BJ (cell line): ENCODE data around the gene DNAJB2. TPM values are rescaled to one million over a fixed set of nuclear protein-coding genes. Genes with fewer than 3 reads are reported as not detected.
"Not testable (repeated sequence)": the region's sequence is repeated elsewhere in the genome, so short reads cannot be mapped to it uniquely, and the experiment has no call there.

Source experiments
- CTCF ChIA-PET: fragments of 350-600 bp; formaldehyde crosslinking; extraction: SDS; loops from one replicate; lab custom pipeline; 2021; ENCODE audit warnings: antibody characterized with exemption, inconsistent platforms; lab: Yijun Ruan, JAX
- POLR2A ChIA-PET: fragments of 300-600 bp; sonication (Branson Sonifier 250); formaldehyde crosslinking; extraction: SDS; loops from one replicate; lab custom pipeline; 2021; ENCODE audit warnings: antibody characterized with exemption; lab: Charles Lee
- DNase-seq: peaks from one replicate; pipeline ENCODE4 v3.0.0-alpha.2; 2011; ENCODE audit warnings: low read depth
- H3K27me3 ChIP-seq: 2 replicates; pipeline ENCODE4 v1.6.0; 2011; ENCODE audit warnings: low read length; ENCODE audit not compliant: control insufficient read depth, insufficient read depth
- H3K36me3 ChIP-seq: 2 replicates; pipeline ENCODE4 v1.5.1; 2011; ENCODE audit warnings: low read length; ENCODE audit not compliant: control insufficient read depth, insufficient read depth
- H3K4me3 ChIP-seq: 2 replicates; pipeline ENCODE4 v1.5.1; 2011; ENCODE audit warnings: low read depth, mild to moderate bottlenecking, control low read depth, low read length
- polyA plus RNA-seq: library from polyadenylated mRNA; depleted of rRNA; stranded (reverse); fragments of >200 nt; gene quantifications from 2 replicates; pipeline ENCODE4 v1.2.3, GENCODE V29; 2011
- TF ChIP-seq, protein P1 (sequence below): IDR thresholded peaks from 2 replicates; pipeline ENCODE4 v1.5.1; 2011; ENCODE audit warnings: low read depth, mild to moderate bottlenecking, control low read depth, inconsistent platforms, low read length, moderate library complexity; ENCODE audit not compliant: insufficient read depth

The DNAJB2 gene
- polyA plus RNA-seq, 1 experiment: 57.3 TPM

DNA sequence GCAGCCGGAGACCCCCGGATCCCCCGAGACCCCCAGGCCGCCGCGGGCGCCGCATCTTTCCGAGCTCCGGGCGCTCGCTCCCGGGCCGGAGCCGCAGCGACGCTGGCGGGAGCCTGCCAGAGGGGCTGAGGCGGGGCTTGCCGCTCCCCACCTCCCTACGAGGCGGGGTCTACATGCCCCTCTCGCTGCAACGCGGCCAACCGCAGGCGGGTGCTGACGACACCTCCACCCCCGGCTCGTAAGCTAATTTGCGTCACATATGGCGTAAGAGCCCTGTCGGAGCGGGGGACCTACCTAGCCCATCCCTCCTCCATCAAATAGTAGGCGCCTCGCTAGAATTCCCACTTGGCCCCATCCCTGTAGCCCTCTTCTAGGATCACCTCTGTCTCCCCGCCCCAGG, 30.1 kb downstream of the DNAJB2 start, which contains the start of gene PTPRN:
Gene PTPRN, minus strand, starts transcription at position 124 of the 400 bp plus-strand sequence. Its CDS starts 69 bp downstream, at position 55.
- POLR2A ChIA-PET: no interaction called here
- Histone ChIP-seq H3K36me3 (no peaks in the 10 kb centered on the region), H3K4me3 (peak within 1 kb of the TSS; percentile 32), H3K27me3 (peaks cover 11% of the 10 kb centered on the region)
- no peak for DNase-seq
- CTCF ChIA-PET: interaction anchor here (0.6 to 3.6 kb wide), 4 partner anchors 10 to 25 kb away, joined by 3 to 23 read pairs (median 7); no protein-coding TSS in a partner anchor
- TF ChIP-seq, protein P1, sequence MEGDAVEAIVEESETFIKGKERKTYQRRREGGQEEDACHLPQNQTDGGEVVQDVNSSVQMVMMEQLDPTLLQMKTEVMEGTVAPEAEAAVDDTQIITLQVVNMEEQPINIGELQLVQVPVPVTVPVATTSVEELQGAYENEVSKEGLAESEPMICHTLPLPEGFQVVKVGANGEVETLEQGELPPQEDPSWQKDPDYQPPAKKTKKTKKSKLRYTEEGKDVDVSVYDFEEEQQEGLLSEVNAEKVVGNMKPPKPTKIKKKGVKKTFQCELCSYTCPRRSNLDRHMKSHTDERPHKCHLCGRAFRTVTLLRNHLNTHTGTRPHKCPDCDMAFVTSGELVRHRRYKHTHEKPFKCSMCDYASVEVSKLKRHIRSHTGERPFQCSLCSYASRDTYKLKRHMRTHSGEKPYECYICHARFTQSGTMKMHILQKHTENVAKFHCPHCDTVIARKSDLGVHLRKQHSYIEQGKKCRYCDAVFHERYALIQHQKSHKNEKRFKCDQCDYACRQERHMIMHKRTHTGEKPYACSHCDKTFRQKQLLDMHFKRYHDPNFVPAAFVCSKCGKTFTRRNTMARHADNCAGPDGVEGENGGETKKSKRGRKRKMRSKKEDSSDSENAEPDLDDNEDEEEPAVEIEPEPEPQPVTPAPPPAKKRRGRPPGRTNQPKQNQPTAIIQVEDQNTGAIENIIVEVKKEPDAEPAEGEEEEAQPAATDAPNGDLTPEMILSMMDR: no peak

DNA sequence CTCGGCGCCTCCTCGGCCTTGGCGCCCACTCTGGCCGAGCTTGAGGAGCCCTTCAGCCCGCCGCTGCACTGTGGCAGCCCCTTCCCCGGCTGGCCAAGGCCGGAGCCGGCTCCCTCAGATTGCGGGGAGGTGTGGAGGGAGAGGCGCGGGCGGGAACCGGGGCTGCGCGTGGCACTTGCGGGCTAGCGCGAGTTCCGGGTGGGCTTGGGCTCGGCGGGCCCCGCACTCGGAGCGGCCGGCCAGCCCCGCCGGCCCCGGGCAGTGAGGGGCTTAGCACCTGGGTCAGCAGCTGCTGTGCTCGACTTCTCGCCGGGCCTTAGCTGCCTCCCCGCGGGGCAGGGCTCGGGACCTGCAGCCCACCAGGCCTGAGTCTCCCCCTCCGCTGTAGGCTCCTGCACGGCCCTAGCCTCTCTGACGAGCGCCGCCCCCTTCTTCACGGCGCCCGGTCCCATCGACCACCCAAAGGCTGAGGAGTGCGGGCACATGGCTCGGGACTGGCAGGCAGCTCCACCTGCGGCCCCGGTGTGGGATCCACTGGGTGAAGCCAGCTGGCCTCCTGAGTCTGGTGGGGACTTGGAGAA, 33.6 kb downstream of the DNAJB2 start:
- H3K4me3 ChIP-seq, H3K36me3 ChIP-seq, DNase-seq, POLR2A ChIA-PET: not testable (repeated sequence)
- H3K27me3 ChIP-seq: peaks cover 11% of the 10 kb centered on the region
- CTCF ChIA-PET: interaction anchor here (3.5 kb wide), 1 partner anchor 14 kb away, joined by 8 read pairs; no protein-coding TSS in a partner anchor

DNA sequence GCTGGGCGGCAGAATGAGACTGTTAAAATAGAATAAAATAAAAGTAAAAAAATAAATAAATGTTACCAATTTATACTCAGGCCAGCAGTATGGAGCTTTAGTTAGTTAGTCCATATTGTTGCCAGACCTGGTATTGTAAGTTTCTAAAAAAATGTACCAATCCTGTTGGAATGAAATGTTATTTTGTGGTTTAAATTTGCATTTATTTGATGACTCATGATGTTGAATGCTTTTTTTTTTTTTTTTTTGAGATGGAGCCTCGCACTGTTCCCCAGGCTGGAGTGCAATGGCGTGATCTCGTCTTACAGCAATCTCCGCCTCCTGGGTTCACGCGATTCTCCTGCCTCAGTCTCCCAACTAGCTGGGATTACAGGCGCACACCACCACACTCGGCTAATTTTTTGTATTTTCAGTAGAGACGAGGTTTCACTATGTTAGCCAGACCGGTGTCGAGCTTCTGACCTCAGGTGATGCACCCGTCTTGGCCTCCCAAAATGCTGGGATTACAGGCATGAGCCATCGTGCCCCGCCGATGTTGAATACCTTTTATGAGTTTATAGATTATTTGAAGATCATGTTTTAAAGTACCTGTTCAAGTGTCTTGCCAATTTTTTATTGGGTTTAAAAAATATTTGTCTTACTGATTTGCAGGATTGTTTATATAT, 35.8 kb downstream of the DNAJB2 start:
- H3K36me3 ChIP-seq: no peaks in the 10 kb centered on the region
- no peak overlapping the region for H3K4me3 ChIP-seq
- TF ChIP-seq, protein P1: no peak
- POLR2A ChIA-PET: no interaction called here
- CTCF ChIA-PET: interaction anchor here (0.9 to 3.5 kb wide), 3 partner anchors 16 to 245 kb away, joined by 3 to 8 read pairs (median 4); no protein-coding TSS in a partner anchor
- no peak for DNase-seq
- peaks cover 5% of the 10 kb centered on the region; the same call in 1 of the 2 replicates for H3K27me3 ChIP-seq

DNA sequence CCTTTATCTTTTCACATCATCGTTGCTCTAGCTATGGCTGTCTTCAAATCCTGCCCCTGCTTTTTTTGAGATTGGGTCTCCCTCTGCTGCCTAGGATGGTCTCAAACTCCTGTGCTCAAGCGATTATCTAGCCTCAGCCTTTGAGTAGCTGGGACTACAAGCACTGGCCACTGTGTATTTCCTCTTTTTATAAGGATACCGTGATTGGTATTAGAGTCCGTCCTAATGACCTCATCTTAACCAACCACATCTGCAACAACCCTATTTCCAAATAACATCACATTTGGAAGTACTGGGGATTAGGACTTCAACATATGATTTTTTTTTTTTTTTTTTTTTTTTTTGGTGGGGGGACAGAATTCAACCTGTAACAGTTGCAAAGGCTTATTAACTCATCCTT, 44.3 kb downstream of the DNAJB2 start:
- no peak for DNase-seq
- TF ChIP-seq, protein P1: no peak
- CTCF ChIA-PET: interaction anchor here (2.1 kb wide), 1 partner anchor 24 kb away, joined by 6 read pairs; no protein-coding TSS in a partner anchor
- H3K36me3 ChIP-seq: no peaks in the 10 kb centered on the region
- H3K27me3 ChIP-seq: peaks cover 7% of the 10 kb centered on the region
- POLR2A ChIA-PET: no interaction called here
- no peak overlapping the region for H3K4me3 ChIP-seq

DNA sequence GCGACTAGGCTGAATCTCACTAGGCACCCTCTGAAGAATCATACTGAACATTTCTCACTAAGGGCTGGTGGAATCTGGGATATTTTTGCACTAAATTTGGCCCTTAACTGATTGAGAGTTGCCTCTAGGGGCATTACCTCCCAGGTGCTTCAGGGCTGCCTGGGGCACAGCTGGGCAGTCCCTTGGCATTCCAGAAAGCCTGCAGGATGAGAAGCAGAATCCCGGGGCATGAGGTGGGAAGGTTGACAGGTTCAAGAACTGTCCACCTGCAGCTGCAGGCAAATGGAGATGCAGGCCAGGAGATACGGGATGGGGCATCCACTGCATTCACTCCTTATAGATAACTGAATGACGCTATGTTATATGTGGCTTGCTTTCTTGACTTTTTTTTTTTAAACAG, 46.0 kb downstream of the DNAJB2 start:
- H3K36me3 ChIP-seq: no peaks in the 10 kb centered on the region
- DNase-seq: no peak
- ChIA-PET CTCF (interaction anchor here (0.7 kb wide), 1 partner anchor 23 kb away, joined by 4 read pairs; no protein-coding TSS in a partner anchor), POLR2A (no interaction called here)
- TF ChIP-seq, protein P1: no peak
- peaks cover 14% of the 10 kb centered on the region for H3K27me3 ChIP-seq
- H3K4me3 ChIP-seq: no peak overlapping the region
